Heart left ventricle (tissue), 13 donors: Measurements from ENCODE around the gene SLC35G6.

ENCODE experiments used
- POLR2A ChIP-seq, 2 donors: fragments of 450-650 bp; IDR thresholded peaks; one replicate each; pipeline ENCODE4 v1.6.1; 2017; ENCODE audit warnings: antibody characterized with exemption in 2 of 2, mild to moderate bottlenecking in 2 of 2, moderate library complexity in 2 of 2
- TF ChIP-seq, protein P1 (sequence below), 12 donors: fragments of 200-600 bp; sonication (generic) in 4 of 12; IDR thresholded peaks; one replicate each; pipeline versions ENCODE4 v1.5.0 to v1.8.0; 2018 to 2022; ENCODE audit warnings: antibody characterized with exemption in 12 of 12, mild to moderate bottlenecking in 5 of 12
- donor health status: ischemic (EF 13 %, LVEDD 7.1; RV severe dilation, severe dysfunction).
- donor health status: DM: no; HTN: yes; CAD: no.
- donor health status: DM: no; HTN: no; CAD: no.
- donor health status: ischemic (EF 25% LVEDD 6.9; RV normal size, moderate dysfunction).
- donor health status: ischemic (EF 25% LVEDD 5.7; RV mildly dilated, moderate dysfunction).
- donor health status: ischemic (EF 35%, LVEDD 5.7; RV mildly dilated, moderate dysfunction).
- donor health status: nonischemic (EF 11% LVEDD 7.7; RV severe dilation, severe dysfunction).
- donor health status: DM: yes; HTN: yes; CAD: no.
- donor health status: PGD.
- donor health status: ischemic (EF 29% LVEDD 5.4; RV normal size, mild dysfunction).
- donor health status: nonischemic (EF 23%, LVEDD 6.1; RV moderate dilation, normal function).

DNA sequence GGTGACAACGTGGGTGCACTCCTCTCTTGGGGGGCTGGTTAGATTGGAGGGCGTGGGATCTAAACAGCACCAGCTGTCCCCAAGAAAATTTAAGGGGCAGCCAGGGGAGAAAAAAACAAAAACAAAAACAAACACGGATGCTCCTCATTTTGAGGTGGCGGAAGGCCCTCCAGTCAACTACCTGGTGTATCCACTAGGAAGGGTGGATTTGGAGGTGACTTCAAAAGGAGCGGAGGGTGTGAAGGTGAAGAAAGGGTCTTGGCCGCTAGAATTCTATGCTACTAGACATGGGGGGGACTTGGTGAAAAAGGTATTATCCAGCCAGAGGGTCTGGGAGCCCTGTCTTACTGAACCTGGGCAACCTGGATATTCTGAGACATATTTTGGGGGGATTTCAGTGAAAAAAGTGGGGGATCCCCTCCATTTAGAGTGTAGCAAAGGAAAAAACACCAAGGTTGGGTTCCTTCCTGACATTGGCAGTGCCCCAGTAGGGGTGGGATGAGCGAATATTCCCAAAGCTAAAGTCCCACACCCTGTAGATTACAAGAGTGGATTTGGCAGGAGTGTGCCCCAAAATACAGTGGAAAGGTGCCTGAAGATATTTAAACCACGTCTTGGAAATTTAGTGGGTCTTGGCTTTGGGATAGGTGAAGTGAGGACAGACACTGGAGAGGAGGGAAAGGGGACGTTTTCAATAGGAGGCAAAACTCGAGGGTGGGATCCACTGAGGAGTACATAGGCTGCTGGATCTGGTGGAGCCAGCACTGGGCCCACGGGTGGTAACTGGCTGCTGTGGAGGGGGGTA, 42.4 kb upstream of the SLC35G6 start:
- TF ChIP-seq, protein P1, sequence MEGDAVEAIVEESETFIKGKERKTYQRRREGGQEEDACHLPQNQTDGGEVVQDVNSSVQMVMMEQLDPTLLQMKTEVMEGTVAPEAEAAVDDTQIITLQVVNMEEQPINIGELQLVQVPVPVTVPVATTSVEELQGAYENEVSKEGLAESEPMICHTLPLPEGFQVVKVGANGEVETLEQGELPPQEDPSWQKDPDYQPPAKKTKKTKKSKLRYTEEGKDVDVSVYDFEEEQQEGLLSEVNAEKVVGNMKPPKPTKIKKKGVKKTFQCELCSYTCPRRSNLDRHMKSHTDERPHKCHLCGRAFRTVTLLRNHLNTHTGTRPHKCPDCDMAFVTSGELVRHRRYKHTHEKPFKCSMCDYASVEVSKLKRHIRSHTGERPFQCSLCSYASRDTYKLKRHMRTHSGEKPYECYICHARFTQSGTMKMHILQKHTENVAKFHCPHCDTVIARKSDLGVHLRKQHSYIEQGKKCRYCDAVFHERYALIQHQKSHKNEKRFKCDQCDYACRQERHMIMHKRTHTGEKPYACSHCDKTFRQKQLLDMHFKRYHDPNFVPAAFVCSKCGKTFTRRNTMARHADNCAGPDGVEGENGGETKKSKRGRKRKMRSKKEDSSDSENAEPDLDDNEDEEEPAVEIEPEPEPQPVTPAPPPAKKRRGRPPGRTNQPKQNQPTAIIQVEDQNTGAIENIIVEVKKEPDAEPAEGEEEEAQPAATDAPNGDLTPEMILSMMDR (IDR thresholded peaks at IDR 0.05) = no peak
- no peak for TF ChIP-seq POLR2A (IDR thresholded peaks at IDR 0.05)
